GM12801 (cell line): ENCODE results near the gene POLR2M.

Experiments
- CTCF ChIP-seq: IDR thresholded peaks from one replicate; pipeline ENCODE4 v1.5.1; 2011; ENCODE audit warnings: control low read depth; ENCODE audit not compliant: insufficient read length; ENCODE audit errors: extremely low read depth

Gene POLR2M

GRCh38 chr15:57692709-57693108, 13.8 kb upstream of the POLR2M start:
- no peak for TF ChIP-seq CTCF

- TF ChIP-seq CTCF, result no peak
Observed at GRCh38 chr15:57694279-57694678, 12.2 kb upstream of the POLR2M start.

GRCh38 chr15:57696146-57696545, 10.4 kb upstream of the POLR2M start:
- no peak for TF ChIP-seq CTCF

- TF ChIP-seq CTCF, result no peak
Observed at GRCh38 chr15:57697588-57697987, 8.9 kb upstream of the POLR2M start.

DNA sequence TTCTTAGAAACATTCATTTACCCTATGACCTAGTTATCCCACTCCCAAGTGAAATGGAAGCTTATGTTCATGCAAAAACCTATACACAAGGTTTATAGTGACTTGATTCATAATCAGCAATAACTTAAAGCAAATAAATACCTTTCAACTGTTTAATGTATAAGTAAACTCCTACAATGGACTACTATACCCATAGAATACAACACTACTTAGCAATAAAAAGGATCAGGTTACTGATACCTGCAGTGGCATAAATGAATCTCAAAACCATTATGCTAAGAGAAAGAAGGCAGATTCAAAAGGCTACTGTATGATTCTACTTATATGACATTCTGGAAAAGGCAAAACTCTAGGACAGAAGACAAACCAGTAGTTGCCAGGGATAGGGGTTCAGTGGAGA, 8.3 kb upstream of the POLR2M start:
- no peak for TF ChIP-seq CTCF

DNA sequence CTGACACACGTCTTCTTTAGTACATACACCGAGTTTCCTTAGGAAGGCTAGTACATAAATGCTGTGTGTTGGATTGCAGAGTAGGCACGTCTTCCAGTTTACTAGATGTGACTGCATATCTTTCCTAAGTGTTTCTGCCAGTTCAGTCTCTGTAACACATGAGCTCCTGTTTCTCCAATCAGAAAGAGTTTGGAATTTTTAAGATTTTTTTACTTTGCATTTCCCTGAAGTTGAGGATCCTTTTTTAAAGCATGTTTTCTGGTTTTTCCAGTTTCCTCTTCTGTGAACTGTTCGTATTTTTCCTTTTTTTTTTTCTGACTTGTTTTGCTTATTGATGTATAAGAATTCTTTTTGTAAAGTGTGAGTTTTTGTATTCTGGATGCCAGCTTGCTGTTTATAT, 7.5 kb upstream of the POLR2M start:
- TF ChIP-seq CTCF, result no peak

- TF ChIP-seq CTCF, result no peak
Observed at GRCh38 chr15:57703387-57703786, 3.1 kb upstream of the POLR2M start.

- TF ChIP-seq CTCF, result no peak
Observed at GRCh38 chr15:57704441-57704840, 2.1 kb upstream of the POLR2M start.
